ENCODE measurements around the gene ZNF460. TPM values are rescaled to one million over a fixed set of nuclear protein-coding genes. Genes with fewer than 3 reads are reported as not detected.

The ZNF460 gene
- polyA plus RNA-seq, 1 of the 3 experiments (the other 2 are of a cell fraction) = 2.4 TPM

- H3K9me3 ChIP-seq = no peaks in the 10 kb centered on the region
- DNase-seq = no peak
- POLR2A ChIA-PET = no interaction called here
- H3K4me2 ChIP-seq = peak overlapping the region; percentile 93
- peak overlapping the region; percentile 93; the same call in 1 of the 2 replicates for H2AFZ ChIP-seq (ENCODE audit: low read depth)
- TF ChIP-seq GATA2 (CRISPR knock-in tag; IDR thresholded peaks at IDR 0.05) (no peak), SMC3 (IDR thresholded peaks at IDR 0.05; ENCODE audit: low read depth, low read length) (no peak), YY1 (IDR thresholded peaks at IDR 0.05; ENCODE audit: low read depth) (no peak), CHD2 (IDR thresholded peaks at IDR 0.05; ENCODE audit: low read length, partially characterized antibody) (no peak)
- peaks cover 7 to 12% of the 10 kb centered on the region in 2 experiments; a peak in 2 of 4 replicates for H3K4me1 ChIP-seq (ENCODE audit: control insufficient read depth in 1 of 2, insufficient read depth in 2 of 2, low read depth in 1 of 2, low read length in 1 of 2)
- H3K27ac ChIP-seq (ENCODE audit: low read depth in 2 of 2, low read length in 1 of 2) = peak overlapping the region in 1 of 2 experiments; percentile 69; a peak in 1 of 4 replicates
- CTCF ChIA-PET = no interaction called here
- peaks cover 48% of the 10 kb centered on the region for H3K79me2 ChIP-seq (ENCODE audit: insufficient read depth)
- peaks cover 14 to 20% of the 10 kb centered on the region in 2 experiments for H3K36me3 ChIP-seq (replicated peaks in 1 of 2; ENCODE audit: control insufficient read depth in 1 of 2, insufficient read depth in 2 of 2, low read length in 1 of 2)
- WGBS (ENCODE audit: low lambda C conversion rate) = 28% methylated on average over 8 of the region's 8 CpGs
- peak overlapping the region; percentile 92 for H3K9ac ChIP-seq
- H3K9me2 ChIP-seq = no peaks in the 10 kb centered on the region
- no peaks in the 10 kb centered on the region; the same call in 1 of the 2 replicates for H3K27me3 ChIP-seq (ENCODE audit: insufficient read depth)
- H4K20me1 ChIP-seq (ENCODE audit: insufficient read depth) = no peaks in the 10 kb centered on the region
- H3K4me3 ChIP-seq (ENCODE audit: low read depth in 2 of 2, low read length in 1 of 2) = peak overlapping the region; percentile 89 to 95
- peaks cover 5% of the 10 kb centered on the region for H3F3A ChIP-seq (replicated peaks; ENCODE audit: insufficient read depth)
Observed at GRCh38 chr19:57321116-57321515, 40.8 kb downstream of the ZNF460 start.

- Histone ChIP-seq H3F3A (replicated peaks; ENCODE audit: insufficient read depth) (peaks cover 5% of the 10 kb centered on the region), H3K9me3 (no peaks in the 10 kb centered on the region), H3K36me3 (replicated peaks in 1 of 2; ENCODE audit: control insufficient read depth in 1 of 2, insufficient read depth in 2 of 2, low read length in 1 of 2) (peaks cover 18 to 24% of the 10 kb centered on the region in 2 experiments), H4K20me1 (ENCODE audit: insufficient read depth) (no peaks in the 10 kb centered on the region), H3K9me2 (no peaks in the 10 kb centered on the region), H3K4me1 (ENCODE audit: control insufficient read depth in 1 of 2, insufficient read depth in 2 of 2, low read depth in 1 of 2, low read length in 1 of 2) (peaks cover 7 to 12% of the 10 kb centered on the region in 2 experiments; a peak in 2 of 4 replicates), H3K79me2 (ENCODE audit: insufficient read depth) (peaks cover 48% of the 10 kb centered on the region), H3K9ac (peak overlapping the region; percentile 92; the same call in 1 of the 2 replicates), H3K4me3 (ENCODE audit: low read depth in 2 of 2, low read length in 1 of 2) (peak overlapping the region; percentile 89 to 95), H2AFZ (ENCODE audit: low read depth) (no peak overlapping the region), H3K27me3 (ENCODE audit: insufficient read depth) (no peaks in the 10 kb centered on the region; the same call in 1 of the 2 replicates), H3K27ac (ENCODE audit: low read depth in 2 of 2, low read length in 1 of 2) (no peak overlapping the region), H3K4me2 (peak overlapping the region; percentile 93)
- WGBS (ENCODE audit: low lambda C conversion rate) = 47% methylated on average over 3 of the region's 3 CpGs
- ChIA-PET CTCF (no interaction called here), POLR2A (no interaction called here)
- TF ChIP-seq USF1 (IDR thresholded peaks at IDR 0.05; ENCODE audit: borderline replicate concordance, low read depth) (no peak), SIN3A (IDR thresholded peaks at IDR 0.05; ENCODE audit: borderline replicate concordance, low read depth, low read length) (no peak), MXI1 (IDR thresholded peaks at IDR 0.05; ENCODE audit: low read depth, low read length) (no peak), FOXJ3 (CRISPR knock-in tag; IDR thresholded peaks at IDR 0.05) (no peak), RFX5 (IDR thresholded peaks at IDR 0.05; ENCODE audit: low read length) (no peak), RAD21 (IDR thresholded peaks at IDR 0.05; ENCODE audit: low read length) (no peak), TAF1 (IDR thresholded peaks at IDR 0.05; ENCODE audit: borderline replicate concordance, low read depth, low read length) (no peak), POLR2AphosphoS5 (IDR thresholded peaks at IDR 0.05; ENCODE audit: low read depth, low read length) (no peak), NFIC (IDR thresholded peaks at IDR 0.05; ENCODE audit: borderline replicate concordance) (no peak), NRF1 (IDR thresholded peaks at IDR 0.05; ENCODE audit: low read depth, low read length) (no peak), ZBTB33 (IDR thresholded peaks at IDR 0.05; ENCODE audit: borderline replicate concordance, low read depth) (no peak), EP300 (IDR thresholded peaks at IDR 0.05; ENCODE audit: borderline replicate concordance in 1 of 2, low read depth in 1 of 2, low read length in 1 of 2) (no peak), ELF1 (IDR thresholded peaks at IDR 0.05) (no peak), TEAD4 (IDR thresholded peaks at IDR 0.05; ENCODE audit: borderline replicate concordance, insufficient read depth) (no peak), RCOR1 (IDR thresholded peaks at IDR 0.05; ENCODE audit: low read length) (no peak), PBX3 (IDR thresholded peaks at IDR 0.05) (no peak)
- no peak for DNase-seq
Observed at GRCh38 chr19:57321751-57322150, 41.5 kb downstream of the ZNF460 start.

Measured in SK-N-SH (cell line).